ENCODE measurements around the gene TMED6. TPM values are rescaled to one million over a fixed set of nuclear protein-coding genes. Genes with fewer than 3 reads are reported as not detected.

Gene TMED6
- total and polyA plus RNA-seq, 2 of the 8 experiments (the other 6 are each of a cell fraction or from before 2014, with no cell fraction given), result not detected

DNA sequence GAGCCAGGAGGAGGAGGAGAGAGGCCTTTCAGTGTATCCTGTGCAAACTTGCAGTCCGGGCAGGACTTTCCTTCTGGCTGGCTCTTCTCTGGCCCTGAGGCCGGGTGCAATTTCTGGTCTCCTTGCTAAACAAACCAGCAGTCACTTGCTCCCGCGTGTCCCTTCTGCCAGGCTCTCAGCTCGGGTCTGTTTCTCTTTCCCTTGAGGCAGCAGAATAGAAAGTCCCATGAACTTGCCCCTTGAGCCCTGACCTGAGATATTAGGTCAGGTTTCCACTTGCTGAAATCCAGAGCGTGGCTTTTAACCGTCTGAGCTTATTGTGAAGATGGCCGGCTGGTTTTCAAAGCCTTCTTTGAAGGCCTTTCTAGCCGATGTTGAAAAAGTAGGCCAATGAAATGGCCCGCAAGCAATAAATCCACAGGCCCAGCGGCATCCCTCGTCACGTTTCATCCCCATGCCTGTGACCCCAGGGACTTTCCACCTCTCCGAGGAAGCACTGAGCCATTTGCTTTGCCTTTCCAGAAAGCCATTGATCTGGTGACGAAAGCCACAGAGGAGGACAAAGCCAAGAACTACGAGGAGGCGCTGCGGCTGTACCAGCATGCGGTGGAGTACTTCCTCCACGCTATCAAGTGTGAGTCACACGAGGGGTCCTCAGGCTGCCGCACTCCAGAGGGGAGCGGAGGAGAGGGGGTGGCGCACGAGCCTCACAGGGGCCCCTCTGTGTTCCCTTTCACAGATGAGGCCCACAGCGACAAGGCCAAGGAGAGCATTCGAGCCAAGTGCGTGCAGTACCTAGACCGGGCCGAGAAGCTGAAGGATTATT lies 35.9 kb downstream of the TMED6 start (continued):
- TF ChIP-seq, protein P1, sequence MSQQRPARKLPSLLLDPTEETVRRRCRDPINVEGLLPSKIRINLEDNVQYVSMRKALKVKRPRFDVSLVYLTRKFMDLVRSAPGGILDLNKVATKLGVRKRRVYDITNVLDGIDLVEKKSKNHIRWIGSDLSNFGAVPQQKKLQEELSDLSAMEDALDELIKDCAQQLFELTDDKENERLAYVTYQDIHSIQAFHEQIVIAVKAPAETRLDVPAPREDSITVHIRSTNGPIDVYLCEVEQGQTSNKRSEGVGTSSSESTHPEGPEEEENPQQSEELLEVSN (IDR thresholded peaks at IDR 0.05), result no peak
- TF ChIP-seq ASH2L (IDR thresholded peaks at IDR 0.05; ENCODE audit: low read length) (no peak), SP4 (IDR thresholded peaks at IDR 0.05; ENCODE audit: low read length) (no peak)
